IPS DF 6.9 (cell line): Measurements from ENCODE around the gene ABLIM2.

Experiments
- DNase-seq: peaks from one replicate; pipeline ENCODE4 v3.0.0-alpha.2; 2013; ENCODE audit warnings: low read depth, low spot score
- H3K27ac ChIP-seq: one replicate; pipeline ENCODE4 v1.5.1; 2013; ENCODE audit warnings: low read length, control low read depth
- H3K27me3 ChIP-seq: 2 replicates; pipeline ENCODE4 v1.6.1; 2013; ENCODE audit warnings: mild to moderate bottlenecking, low read length; ENCODE audit not compliant: control insufficient read depth, insufficient read depth
- H3K36me3 ChIP-seq: 2 replicates; pipeline ENCODE4 v1.6.1; 2013; ENCODE audit warnings: low read length; ENCODE audit not compliant: control insufficient read depth, insufficient read depth
- H3K4me1 ChIP-seq: 2 replicates; pipeline ENCODE4 v1.6.1; 2013; ENCODE audit warnings: low read length; ENCODE audit not compliant: control insufficient read depth, insufficient read depth
- H3K4me3 ChIP-seq: 2 replicates; pipeline ENCODE4 v1.5.1; 2013; ENCODE audit warnings: mild to moderate bottlenecking, low read length
- H3K9me3 ChIP-seq: 2 replicates; pipeline ENCODE4 v1.6.1; 2013; ENCODE audit warnings: low read length, inconsistent platforms; ENCODE audit not compliant: control insufficient read depth, insufficient read depth
- WGBS: extraction: QIAGEN DNeasy Blood & Tissue Kit; methylation state at CpG from one replicate; pipeline ENCODE4 v1.1.7; 2013; ENCODE audit warnings: mixed read lengths, missing lambda C conversion rate; ENCODE audit not compliant: insufficient read length, insufficient coverage; 5-methylcytosine and 5-hydroxymethylcytosine counted together

ABLIM2 gene

DNA sequence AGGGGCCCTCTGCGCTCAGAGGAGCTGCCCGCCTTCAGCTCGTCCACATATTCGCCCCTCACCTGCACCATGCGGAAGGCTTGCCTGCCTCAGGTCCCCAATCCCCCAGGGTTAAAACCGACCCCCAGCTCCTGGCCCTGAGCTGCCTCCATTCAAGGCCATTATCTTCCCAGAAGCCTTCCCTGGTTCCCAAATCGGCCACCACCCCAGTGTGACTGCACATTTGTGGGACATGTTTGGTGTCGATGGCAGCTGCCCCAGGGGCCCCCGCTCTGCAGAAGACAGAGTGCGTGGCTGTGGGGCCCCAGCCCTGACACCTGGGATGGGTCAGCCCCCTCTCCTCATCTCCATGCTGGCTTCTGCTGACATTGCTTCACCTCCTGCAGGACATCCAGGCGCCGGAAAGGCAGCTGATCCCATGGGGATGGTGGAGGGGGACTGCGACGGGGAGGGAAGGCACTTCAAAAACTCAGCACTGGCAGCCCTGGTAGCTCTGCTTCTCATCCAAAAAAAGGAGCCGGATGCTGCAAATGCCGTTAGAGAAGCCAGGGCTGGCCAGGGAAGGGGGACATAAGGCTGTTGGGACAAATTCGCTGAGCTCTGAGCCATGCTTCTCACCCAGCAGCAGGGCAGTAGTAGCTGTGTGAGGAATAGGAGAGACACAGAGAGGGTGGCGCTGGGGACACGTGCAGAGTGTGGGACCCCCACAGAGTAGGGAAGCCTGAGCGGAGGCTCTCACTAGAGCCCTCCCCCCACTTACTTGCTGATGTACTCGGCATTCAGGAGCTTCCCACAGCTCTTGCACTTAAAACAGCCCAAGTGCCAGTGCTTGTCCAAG is 78.5 kb downstream of the ABLIM2 start:
- Histone ChIP-seq H3K4me3 (no peak overlapping the region), H3K27ac (no peak overlapping the region), H3K36me3 (no peaks in the 10 kb centered on the region), H3K27me3 (no peaks in the 10 kb centered on the region), H3K9me3 (no peaks in the 10 kb centered on the region), H3K4me1 (peaks cover 5% of the 10 kb centered on the region)
- no CpG with 5 or more reads among the region's 21 CpGs for WGBS
- DNase-seq: no peak

DNA sequence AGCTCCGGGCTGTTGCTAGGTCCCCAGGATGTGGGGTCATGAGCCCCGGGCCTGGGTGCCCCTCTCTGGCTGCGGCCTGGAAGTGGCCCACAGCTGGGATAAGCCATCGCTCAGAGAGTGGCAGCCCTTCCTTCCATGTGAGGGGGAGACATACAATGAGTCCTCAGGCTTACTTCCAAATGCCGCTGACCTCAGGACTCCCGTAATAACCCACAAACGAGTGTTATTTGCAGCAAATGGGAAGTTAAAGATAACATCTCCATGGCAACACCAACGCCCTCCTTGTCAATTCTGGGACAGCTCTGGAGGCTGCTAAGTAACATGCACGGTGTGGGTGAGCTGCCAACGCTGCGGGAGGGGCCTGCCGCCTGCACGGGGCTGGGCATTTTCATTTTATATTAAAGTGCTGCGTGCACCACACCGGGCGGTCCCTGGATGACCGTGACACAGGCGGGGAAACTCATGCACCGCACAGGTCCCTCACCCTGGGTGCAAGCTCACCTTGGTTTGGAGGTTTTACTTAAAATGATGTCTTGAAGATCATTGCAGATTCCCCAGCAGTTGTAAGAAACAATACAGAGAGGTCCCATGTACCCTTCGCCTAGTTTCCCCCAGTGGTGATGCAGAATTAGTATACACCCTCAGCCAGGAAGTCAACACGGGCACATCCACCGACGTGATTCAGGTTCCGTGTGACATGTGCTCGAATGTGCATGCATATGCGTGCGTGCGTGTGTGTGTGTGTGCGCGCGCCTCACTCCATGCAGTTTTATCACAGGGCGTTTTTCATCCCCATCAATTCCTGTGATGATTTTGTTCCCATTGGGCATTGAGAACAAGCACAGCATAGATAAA is 79.4 kb downstream of the ABLIM2 start:
- Histone ChIP-seq H3K9me3 (no peaks in the 10 kb centered on the region), H3K4me3 (no peak overlapping the region), H3K27ac (no peak overlapping the region), H3K36me3 (no peaks in the 10 kb centered on the region), H3K4me1 (peaks cover 5% of the 10 kb centered on the region), H3K27me3 (no peaks in the 10 kb centered on the region)
- WGBS: no CpG with 5 or more reads among the region's 32 CpGs
- no peak for DNase-seq

DNA sequence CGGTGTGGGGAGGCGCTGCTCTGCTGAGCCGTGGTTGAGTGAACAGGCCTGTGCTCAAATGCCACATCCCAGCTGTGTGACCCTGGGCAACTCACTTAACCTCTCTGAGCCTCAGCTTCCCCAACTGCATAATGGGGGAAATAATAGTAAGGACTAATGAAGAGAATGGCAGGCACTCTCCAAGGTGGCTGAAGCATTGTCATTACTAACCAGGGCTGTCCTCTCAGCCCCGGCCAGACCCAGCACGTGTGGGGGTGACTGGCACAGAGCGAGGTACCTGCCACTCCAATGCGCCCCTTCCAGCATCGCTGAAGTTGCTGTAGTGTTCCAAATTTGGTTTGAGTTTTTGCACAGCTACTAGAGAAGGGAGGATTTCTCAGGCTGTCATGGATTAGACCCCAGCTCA is 80.0 kb downstream of the ABLIM2 start:
- no peak overlapping the region for H3K27ac ChIP-seq
- no CpG with 5 or more reads among the region's 8 CpGs for WGBS
- no peaks in the 10 kb centered on the region for H3K9me3 ChIP-seq
- H3K27me3 ChIP-seq: no peaks in the 10 kb centered on the region
- no peaks in the 10 kb centered on the region for H3K36me3 ChIP-seq
- H3K4me3 ChIP-seq: no peak overlapping the region
- H3K4me1 ChIP-seq: peaks cover 5% of the 10 kb centered on the region
- no peak for DNase-seq

DNA sequence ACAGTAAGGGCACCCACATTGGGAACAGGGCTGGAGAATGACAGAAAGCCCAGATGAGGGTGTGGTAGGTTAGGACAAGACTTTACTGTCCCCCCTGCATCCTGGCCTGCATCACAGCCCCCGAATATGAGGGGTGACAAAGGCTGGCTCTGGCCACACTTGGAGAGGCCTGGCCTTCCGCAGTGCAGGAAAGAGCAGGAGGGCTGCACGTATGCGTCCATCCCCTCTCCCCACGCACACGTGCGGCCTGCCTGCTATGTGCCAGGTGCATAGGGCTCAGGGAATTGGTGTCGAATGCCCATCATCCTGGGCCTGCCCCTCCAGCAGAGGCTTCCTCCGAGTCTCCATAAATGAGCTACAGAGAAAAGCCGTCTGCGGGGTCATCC is 80.5 kb downstream of the ABLIM2 start:
- peaks cover 5% of the 10 kb centered on the region for H3K4me1 ChIP-seq
- H3K27ac ChIP-seq: no peak overlapping the region
- H3K9me3 ChIP-seq: no peaks in the 10 kb centered on the region
- no peak overlapping the region for H3K4me3 ChIP-seq
- H3K27me3 ChIP-seq: no peaks in the 10 kb centered on the region
- no CpG with 5 or more reads among the region's 11 CpGs for WGBS
- DNase-seq: no peak
- no peaks in the 10 kb centered on the region for H3K36me3 ChIP-seq

DNA sequence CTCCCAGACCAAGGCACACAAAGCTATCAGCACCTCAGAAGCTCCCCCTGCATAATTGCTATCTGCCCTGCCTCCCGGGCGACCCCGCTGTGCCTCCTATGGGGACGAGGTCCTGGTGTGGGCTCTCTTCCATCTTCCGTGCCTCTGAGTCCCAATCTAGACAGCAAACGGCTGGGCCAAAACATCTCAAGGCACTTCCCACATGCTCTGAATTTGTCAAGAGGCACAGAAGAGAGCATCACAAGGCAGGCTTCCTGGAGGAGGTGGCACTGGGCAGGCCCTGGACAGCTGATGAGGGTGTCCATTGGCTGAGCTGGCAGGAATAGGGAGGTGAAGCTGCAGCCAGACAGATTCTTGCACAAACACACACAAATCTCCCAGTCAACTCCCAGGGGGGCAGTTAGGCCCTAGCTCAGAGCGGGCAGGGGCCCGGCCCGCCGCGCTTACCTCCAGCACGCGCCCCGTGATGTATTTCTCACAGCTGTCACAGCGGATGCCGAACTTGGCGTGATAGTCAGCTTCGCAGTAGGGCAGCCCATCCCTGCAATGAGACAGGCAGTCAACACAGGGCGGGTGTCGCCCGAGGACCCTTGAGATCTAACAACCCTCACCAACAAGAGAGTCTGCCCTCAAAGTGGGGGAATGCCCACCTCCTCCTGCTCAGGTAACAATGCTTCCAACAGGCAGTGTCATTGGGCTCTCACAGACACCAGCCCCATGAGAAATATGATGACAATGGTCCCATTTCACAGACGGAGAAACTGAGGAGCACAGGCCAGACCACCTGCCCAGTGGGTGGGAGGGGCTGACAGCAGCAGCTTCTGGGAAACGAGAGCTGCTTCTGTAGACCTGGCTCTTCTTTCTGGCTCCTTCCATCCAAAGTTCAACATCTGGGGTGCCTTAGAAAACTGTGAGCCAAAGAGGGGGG is 81.2 kb downstream of the ABLIM2 start:
- Histone ChIP-seq H3K27ac (no peak overlapping the region), H3K4me3 (no peak overlapping the region), H3K36me3 (no peaks in the 10 kb centered on the region), H3K9me3 (no peaks in the 10 kb centered on the region), H3K27me3 (no peaks in the 10 kb centered on the region), H3K4me1 (peaks cover 5% of the 10 kb centered on the region)
- no peak for DNase-seq
- WGBS: no CpG with 5 or more reads among the region's 23 CpGs

DNA sequence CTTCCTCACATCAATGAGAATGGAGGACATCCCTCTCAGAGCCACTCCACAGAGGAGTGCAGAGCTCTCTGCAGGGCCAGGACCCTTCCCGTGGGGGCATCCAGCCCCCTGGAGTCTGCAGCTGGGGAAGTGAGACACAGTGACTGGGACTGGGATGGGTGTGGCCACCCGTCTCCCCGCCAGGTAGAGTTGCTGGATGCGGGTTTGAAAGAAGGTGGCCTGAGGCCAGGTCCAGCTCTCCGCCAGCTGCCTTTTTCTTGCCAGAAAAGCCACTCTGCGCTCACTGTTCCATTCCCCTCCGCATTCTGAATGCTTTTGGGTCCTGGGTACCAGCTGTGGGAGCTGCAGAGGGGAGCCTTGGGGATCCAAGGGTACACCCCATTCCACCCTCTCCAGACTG is 82.6 kb downstream of the ABLIM2 start:
- DNase-seq: no peak
- Histone ChIP-seq H3K9me3 (no peaks in the 10 kb centered on the region), H3K4me3 (no peak overlapping the region), H3K27ac (no peak overlapping the region), H3K4me1 (peaks cover 5% of the 10 kb centered on the region; the same call in 1 of the 2 replicates), H3K27me3 (no peaks in the 10 kb centered on the region), H3K36me3 (no peaks in the 10 kb centered on the region)
- WGBS: no CpG with 5 or more reads among the region's 7 CpGs

DNA sequence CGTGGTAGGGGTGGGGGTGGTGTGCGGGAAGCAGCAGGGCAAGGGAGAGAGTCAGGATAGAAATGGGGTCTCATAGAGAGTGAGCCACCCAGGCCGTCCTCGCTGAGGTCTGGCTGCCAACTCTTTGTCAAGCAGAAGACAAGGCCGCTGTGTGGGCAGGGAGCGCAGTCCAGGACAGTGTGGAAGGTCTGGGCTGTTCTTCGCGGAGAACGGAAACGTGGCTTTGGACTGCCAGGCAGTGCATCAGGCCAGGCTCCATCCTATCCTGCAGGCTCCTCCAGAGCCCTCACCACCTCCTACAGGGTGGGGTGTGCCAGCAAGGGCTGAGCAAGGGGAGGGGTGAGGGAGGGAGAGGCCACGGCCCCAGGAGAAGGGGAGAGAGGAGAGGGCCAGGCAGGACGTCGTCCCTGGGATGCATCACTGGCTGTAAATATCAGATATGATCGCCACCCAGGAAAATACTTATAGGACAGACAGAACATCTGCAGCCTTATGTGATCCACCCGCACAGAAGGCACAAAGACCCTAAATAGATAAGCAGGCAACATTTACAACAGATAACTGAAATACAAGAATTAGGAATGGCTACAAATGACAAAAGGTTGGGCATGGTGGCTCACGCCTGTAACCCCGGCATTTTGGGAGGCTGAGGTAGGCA is 85.3 kb downstream of the ABLIM2 start:
- WGBS: no CpG with 5 or more reads among the region's 17 CpGs
- Histone ChIP-seq H3K4me3 (no peak overlapping the region), H3K27me3 (no peaks in the 10 kb centered on the region), H3K4me1 (no peaks in the 10 kb centered on the region), H3K9me3 (no peaks in the 10 kb centered on the region), H3K27ac (no peak overlapping the region), H3K36me3 (no peaks in the 10 kb centered on the region)
- no peak for DNase-seq

DNA sequence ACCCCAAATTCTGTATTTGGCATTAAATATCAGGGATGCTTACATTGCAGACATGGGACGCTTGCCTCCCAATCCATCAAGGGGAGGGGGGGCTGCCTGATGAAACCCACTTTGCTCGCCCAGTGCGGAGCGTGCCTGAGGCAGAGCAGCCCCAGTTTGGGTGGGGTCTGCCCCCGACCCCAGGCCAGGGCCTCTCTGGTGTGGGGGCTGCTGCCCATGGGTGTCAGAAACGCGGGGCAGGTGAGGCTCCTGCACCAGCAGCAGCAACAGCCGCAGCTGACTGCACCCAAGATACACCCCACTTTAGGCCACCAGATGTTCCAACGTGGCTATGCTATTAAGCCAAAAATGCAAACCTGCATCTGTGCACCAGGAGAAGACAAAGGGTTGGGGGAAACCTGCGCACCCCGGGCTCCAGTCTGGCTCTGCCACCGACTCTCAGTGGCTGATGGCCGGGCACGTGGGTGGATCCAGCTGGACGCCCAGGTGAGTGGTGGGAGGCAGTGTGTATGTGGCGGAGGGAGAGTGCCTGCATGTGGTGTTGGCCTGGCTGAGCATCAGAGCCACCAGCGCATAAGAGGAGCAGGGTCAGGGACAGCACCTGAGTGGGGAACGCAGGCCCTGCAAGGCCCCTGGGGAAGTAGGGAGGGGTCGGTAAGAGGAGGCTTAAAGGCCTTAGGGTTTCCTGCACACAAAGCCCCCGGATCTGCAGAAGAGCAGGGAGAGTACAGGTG is 86.2 kb downstream of the ABLIM2 start:
- Histone ChIP-seq H3K27me3 (no peaks in the 10 kb centered on the region), H3K4me3 (no peak overlapping the region)
- no CpG with 5 or more reads among the region's 20 CpGs for WGBS

DNA sequence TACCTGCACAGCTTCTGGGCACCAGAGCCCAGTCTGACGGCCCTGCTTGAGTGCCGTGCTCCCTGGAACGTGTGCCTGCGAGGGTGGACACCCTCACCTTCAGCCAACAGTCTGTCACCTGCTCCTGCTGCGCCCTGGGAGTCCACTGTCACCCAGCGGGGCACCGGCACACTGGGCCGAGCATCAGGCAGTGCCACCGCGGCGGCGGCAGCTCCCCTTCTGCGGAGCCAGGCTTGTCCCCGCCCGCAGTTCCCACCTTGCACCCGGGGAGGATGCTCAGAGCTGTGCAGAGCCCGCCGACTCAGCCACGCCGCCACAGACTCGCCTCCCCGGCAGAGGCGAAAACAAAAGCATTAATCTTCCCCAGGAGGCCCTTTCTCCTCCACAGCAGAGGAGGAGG is 86.8 kb downstream of the ABLIM2 start:
- WGBS: no CpG with 5 or more reads among the region's 23 CpGs
- no peaks in the 10 kb centered on the region for H3K27me3 ChIP-seq

More for the DNA sequence above, 86.2 kb downstream of the ABLIM2 start:
- no peak for DNase-seq
- H3K9me3 ChIP-seq: no peaks in the 10 kb centered on the region
- no peak overlapping the region for H3K27ac ChIP-seq
- H3K36me3 ChIP-seq: no peaks in the 10 kb centered on the region
- no peaks in the 10 kb centered on the region for H3K4me1 ChIP-seq

More for the DNA sequence above, 86.8 kb downstream of the ABLIM2 start:
- H3K4me1 ChIP-seq: no peaks in the 10 kb centered on the region
- H3K9me3 ChIP-seq: no peaks in the 10 kb centered on the region
- DNase-seq: no peak
- no peak overlapping the region for H3K27ac ChIP-seq
- H3K4me3 ChIP-seq: no peak overlapping the region
- no peaks in the 10 kb centered on the region for H3K36me3 ChIP-seq
